Suprapubic skin (tissue), 4 donors: ENCODE measurements around the gene MUCL3. TPM values are rescaled to one million over a fixed set of nuclear protein-coding genes. Genes with fewer than 3 reads are reported as not detected.
"Not testable (repeated sequence)": the region's sequence is repeated elsewhere in the genome, so short reads cannot be mapped to it uniquely, and the experiment has no call there.

Source experiments
- DNase-seq, 2 donors: peaks; one replicate each; pipeline ENCODE4 v3.0.0-alpha.2; 2019; ENCODE audit warnings: low spot score in 2 of 2
- H3K27ac ChIP-seq: fragments of 200-600 bp; sonication (generic); one replicate; pipeline ENCODE4 v1.5.1; 2019
- H3K27me3 ChIP-seq: fragments of 200-600 bp; sonication (generic); one replicate; pipeline ENCODE4 v1.5.1; 2019
- H3K36me3 ChIP-seq: fragments of 200-600 bp; sonication (generic); one replicate; pipeline ENCODE4 v1.5.1; 2019
- H3K4me1 ChIP-seq: fragments of 200-600 bp; sonication (generic); one replicate; pipeline ENCODE4 v1.5.1; 2019
- H3K4me3 ChIP-seq: fragments of 200-600 bp; sonication (generic); one replicate; pipeline ENCODE4 v1.5.1; 2019; ENCODE audit warnings: mild to moderate bottlenecking
- H3K9me3 ChIP-seq: fragments of 200-600 bp; sonication (generic); one replicate; pipeline ENCODE4 v1.5.1; 2019
- CTCF ChIP-seq, 2 donors: fragments of 200-600 bp in 1 of 2; fragments of 450-650 bp in 1 of 2; sonication (generic) in 1 of 2; IDR thresholded peaks; one replicate each; pipeline ENCODE4 v1.5.1; 2016 to 2019; ENCODE audit warnings: antibody characterized with exemption in 2 of 2, mild to moderate bottlenecking in 1 of 2, moderate library complexity in 1 of 2
- EP300 ChIP-seq: sonication (generic); formaldehyde crosslinking; IDR thresholded peaks from one replicate; pipeline ENCODE4 v1.6.1; 2017; ENCODE audit warnings: antibody characterized with exemption
- POLR2A ChIP-seq, 2 donors: fragments of 450-650 bp; IDR thresholded peaks; one replicate each; pipeline ENCODE4 v1.6.1; 2017; ENCODE audit warnings: antibody characterized with exemption in 2 of 2, mild to moderate bottlenecking in 2 of 2, moderate library complexity in 2 of 2
- POLR2AphosphoS5 ChIP-seq, 3 donors: sonication (generic); formaldehyde crosslinking; IDR thresholded peaks; one replicate each; pipeline ENCODE4 v1.6.1; 2017; ENCODE audit warnings: antibody characterized with exemption in 3 of 3
- WGBS: methylation state at CpG from one replicate; pipeline ENCODE4 v1.1.5; 2018; 5-methylcytosine and 5-hydroxymethylcytosine counted together
- total RNA-seq, 4 donors: library from RNA; depleted of rRNA; stranded (reverse); fragments of >200 nt; gene quantifications; one replicate each; pipeline ENCODE4 v1.1.0, GENCODE V29; 2016

MUCL3 gene
- total RNA-seq, 4 donors from 2014 or later, result not detected

GRCh38 chr6:30917487-30917886 lies 23.3 kb upstream of the MUCL3 start:
- Histone ChIP-seq H3K36me3 (peaks cover 63% of the 10 kb centered on the region), H3K27me3 (no peaks in the 10 kb centered on the region), H3K4me1 (peaks cover 24% of the 10 kb centered on the region), H3K27ac (no peak overlapping the region), H3K9me3 (no peaks in the 10 kb centered on the region), H3K4me3 (no peak overlapping the region)
- 81% methylated on average over 8 of the region's 8 CpGs for WGBS
- no peak for DNase-seq
- TF ChIP-seq POLR2AphosphoS5 (IDR thresholded peaks at IDR 0.05) (no peak), EP300 (no peak), CTCF (IDR thresholded peaks at IDR 0.05) (no peak), POLR2A (IDR thresholded peaks at IDR 0.05) (no peak)

- no peak overlapping the region for H3K4me3 ChIP-seq
- no peaks in the 10 kb centered on the region for H3K9me3 ChIP-seq
- peaks cover 70% of the 10 kb centered on the region for H3K36me3 ChIP-seq
- no peak for TF ChIP-seq POLR2A (IDR thresholded peaks at IDR 0.05)
- DNase-seq, result no peak
- no peak overlapping the region for H3K27ac ChIP-seq
- peaks cover 19% of the 10 kb centered on the region for H3K4me1 ChIP-seq
- 95% methylated on average over 8 of the region's 8 CpGs for WGBS
- H3K27me3 ChIP-seq, result no peaks in the 10 kb centered on the region
Measured at GRCh38 chr6:30918670-30919069, 22.1 kb upstream of the MUCL3 start.

GRCh38 chr6:30922447-30922852 lies 18.3 kb upstream of the MUCL3 start:
- peaks cover 93% of the 10 kb centered on the region for H3K36me3 ChIP-seq
- no peak overlapping the region for H3K27ac ChIP-seq
- H3K4me3 ChIP-seq, result no peak overlapping the region
- TF ChIP-seq POLR2A (IDR thresholded peaks at IDR 0.05) (no peak), CTCF (IDR thresholded peaks at IDR 0.05) (no peak), EP300 (no peak), POLR2AphosphoS5 (IDR thresholded peaks at IDR 0.05) (no peak)
- WGBS, result 88% methylated on average over 7 of the region's 7 CpGs
- H3K27me3 ChIP-seq, result no peaks in the 10 kb centered on the region
- no peak for DNase-seq
- no peaks in the 10 kb centered on the region for H3K4me1 ChIP-seq
- H3K9me3 ChIP-seq, result no peaks in the 10 kb centered on the region

- not testable (repeated sequence) for H3K27me3 ChIP-seq, H3K27ac ChIP-seq, H3K9me3 ChIP-seq, DNase-seq, H3K4me1 ChIP-seq, H3K4me3 ChIP-seq
- WGBS, result 77% methylated on average over 7 of the region's 9 CpGs
- peaks cover 76% of the 10 kb centered on the region for H3K36me3 ChIP-seq
Measured at GRCh38 chr6:30924040-30924627, 16.6 kb upstream of the MUCL3 start.

GRCh38 chr6:30926644-30927043 lies 14.1 kb upstream of the MUCL3 start:
- no peaks in the 10 kb centered on the region for H3K9me3 ChIP-seq
- no peaks in the 10 kb centered on the region for H3K27me3 ChIP-seq
- 78% methylated on average over 4 of the region's 4 CpGs for WGBS
- no peak overlapping the region for H3K4me3 ChIP-seq
- no peak for TF ChIP-seq POLR2AphosphoS5 (IDR thresholded peaks at IDR 0.05)
- TF ChIP-seq CTCF (IDR thresholded peaks at IDR 0.05), result no peak
- no peak for TF ChIP-seq POLR2A (IDR thresholded peaks at IDR 0.05)
- no peak for TF ChIP-seq EP300
- no peak overlapping the region for H3K27ac ChIP-seq
- no peaks in the 10 kb centered on the region for H3K4me1 ChIP-seq
- no peak for DNase-seq
- H3K36me3 ChIP-seq, result peaks cover 52% of the 10 kb centered on the region

- DNase-seq, H3K27ac ChIP-seq: not testable (repeated sequence)
- 95% methylated on average over 3 of the region's 3 CpGs for WGBS
Measured at GRCh38 chr6:30927080-30927479, 13.7 kb upstream of the MUCL3 start.

GRCh38 chr6:30928677-30929076 lies 12.1 kb upstream of the MUCL3 start:
- no peak overlapping the region for H3K27ac ChIP-seq
- TF ChIP-seq POLR2AphosphoS5 (IDR thresholded peaks at IDR 0.05) (no peak), EP300 (no peak), POLR2A (IDR thresholded peaks at IDR 0.05) (no peak), CTCF (IDR thresholded peaks at IDR 0.05) (no peak)
- DNase-seq, result no peak
- no peaks in the 10 kb centered on the region for H3K27me3 ChIP-seq
- no peaks in the 10 kb centered on the region for H3K4me1 ChIP-seq
- peaks cover 31% of the 10 kb centered on the region for H3K36me3 ChIP-seq
- WGBS, result 97% methylated on average over 3 of the region's 3 CpGs
- H3K9me3 ChIP-seq, result no peaks in the 10 kb centered on the region
- H3K4me3 ChIP-seq, result no peak overlapping the region

More at GRCh38 chr6:30927080-30927479, 13.7 kb upstream of the MUCL3 start:
- H3K36me3 ChIP-seq, result peaks cover 47% of the 10 kb centered on the region
- H3K9me3 ChIP-seq, H3K4me3 ChIP-seq, H3K4me1 ChIP-seq, H3K27me3 ChIP-seq: not testable (repeated sequence)
